Activated T-helper 1 cell treated with anti-CD3 and anti-CD28 coated beads, Interleukin-2, amount 50 U/mL, for 16 hours (primary cell): ENCODE results near the gene DFFB.

ENCODE experiments used
- DNase-seq, 2 donors: peaks; one replicate each; pipeline ENCODE4 v3.0.0-alpha.2; 2020; ENCODE audit warnings: low read depth in 1 of 2, low spot score in 1 of 2

The DFFB gene

GRCh38 chr1:3924186-3924824, 67.0 kb downstream of the DFFB start:
- DNase-seq, result no peak

DNA sequence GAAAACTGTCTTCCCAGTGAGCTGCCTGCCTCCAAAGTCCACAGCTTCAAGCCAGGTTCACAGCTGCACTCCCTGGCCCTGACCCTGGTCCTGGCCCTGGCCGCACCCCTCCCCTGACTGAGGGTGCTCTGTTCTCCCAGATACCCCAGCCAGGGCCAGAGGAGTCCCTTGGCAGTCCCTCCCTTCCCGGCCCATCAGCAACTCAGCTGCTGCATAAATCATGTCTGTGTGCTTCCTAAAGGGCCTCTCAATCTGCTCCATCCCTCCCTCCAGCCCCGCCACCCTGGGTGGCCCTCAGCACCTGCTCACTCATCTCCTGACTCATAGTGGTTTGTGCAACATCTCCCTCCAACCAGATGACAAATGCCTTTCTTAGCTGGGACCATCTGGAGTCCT, 67.5 kb downstream of the DFFB start:
- DNase-seq, result no peak

DNA sequence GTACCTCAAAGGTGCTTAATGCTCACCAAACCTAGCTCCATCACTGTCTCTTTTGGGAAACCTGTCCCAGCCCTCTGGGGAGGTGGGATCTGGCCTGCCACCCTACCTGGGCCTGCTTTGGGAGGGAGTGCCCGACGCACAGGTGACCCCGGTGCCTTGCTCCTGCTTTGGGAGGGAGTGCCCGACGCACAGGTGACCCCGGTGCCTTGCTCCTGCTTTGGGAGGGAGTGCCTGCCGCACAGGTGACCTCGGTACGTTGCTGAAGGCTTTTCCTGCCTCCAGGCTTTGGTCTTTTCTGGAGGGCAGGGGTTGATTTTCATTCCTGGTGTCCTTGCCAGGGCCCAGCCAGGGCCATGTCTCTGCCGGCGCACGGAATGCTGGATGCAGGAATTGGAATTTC, 68.0 kb downstream of the DFFB start:
- no peak for DNase-seq

GRCh38 chr1:3925762-3926161, 68.5 kb downstream of the DFFB start:
- no peak for DNase-seq

- DNase-seq, result no peak
Measured at GRCh38 chr1:3926956-3927355, 69.7 kb downstream of the DFFB start.

DNA sequence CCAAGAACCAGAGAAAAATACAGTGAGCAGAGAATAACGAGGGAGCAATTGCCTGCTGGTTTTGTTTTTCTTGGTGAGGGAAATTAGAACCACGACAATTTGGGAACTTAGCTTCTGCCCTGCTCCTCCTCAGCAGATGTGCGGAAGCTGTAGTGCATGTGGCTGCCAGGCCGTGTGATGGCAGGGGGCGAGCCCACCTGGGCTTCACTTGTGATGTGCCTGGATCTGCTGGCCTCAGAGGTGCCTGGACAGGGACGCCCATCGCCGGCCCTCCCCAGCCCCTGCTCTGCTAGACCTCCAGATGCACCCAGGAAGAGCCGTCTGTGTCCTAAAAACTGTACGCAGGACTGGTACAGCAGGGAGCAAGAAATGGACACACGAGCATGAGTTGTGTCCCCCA, 71.3 kb downstream of the DFFB start:
- no peak for DNase-seq

DNA sequence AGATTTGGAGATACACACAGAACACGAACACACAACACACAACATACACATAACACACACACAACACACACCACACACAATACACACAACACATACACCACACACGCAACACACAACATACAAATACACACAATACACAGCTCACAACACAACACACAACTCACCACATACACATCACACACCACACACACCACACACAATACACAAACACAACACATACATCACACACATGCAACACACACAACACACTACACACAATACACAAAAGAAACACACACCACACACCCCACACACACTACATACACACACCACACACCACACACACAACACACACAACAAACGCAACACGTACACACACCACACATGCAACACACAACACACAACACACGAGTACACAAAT, 71.8 kb downstream of the DFFB start:
- DNase-seq, result no peak

DNA sequence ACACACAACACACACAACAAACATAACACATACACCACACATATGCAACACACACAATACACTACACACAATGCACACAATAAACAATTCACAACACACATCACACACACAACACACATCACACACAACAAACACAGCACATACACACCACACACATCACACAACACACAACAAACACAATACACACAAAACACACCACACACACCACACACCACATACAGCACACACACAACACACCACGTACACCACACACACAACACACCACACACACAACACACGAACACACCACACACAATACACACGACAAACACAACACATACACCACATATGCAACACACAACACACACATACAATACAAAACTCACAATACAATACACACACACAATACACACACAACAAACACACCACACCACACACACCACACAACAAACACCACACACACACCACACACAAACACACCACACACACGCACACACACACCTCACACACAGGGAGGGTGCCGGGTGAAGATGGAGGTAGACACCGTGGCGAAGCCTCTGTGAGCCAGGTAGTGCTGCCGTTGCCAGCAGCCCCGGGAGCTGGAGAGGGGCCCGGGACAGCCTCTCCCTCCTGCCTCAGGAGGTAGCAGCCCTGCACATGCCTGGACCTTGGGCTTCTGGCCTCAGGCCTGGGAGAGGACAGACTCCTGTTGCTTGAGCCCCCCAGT, 73.2 kb downstream of the DFFB start:
- no peak for DNase-seq

- DNase-seq, result no peak
Measured at GRCh38 chr1:3931007-3931912, 74.0 kb downstream of the DFFB start.

- no peak for DNase-seq
Measured at GRCh38 chr1:3932156-3932919, 75.1 kb downstream of the DFFB start.
